NCI-H748 (cell line): ENCODE measurements around the gene CTTN.

Experiments used
- DNase-seq: peaks from one replicate; lab custom pipeline; 2025; ENCODE audit not compliant: unreplicated experiment; lab: John Stamatoyannopoulos, UW

Gene CTTN

DNA sequence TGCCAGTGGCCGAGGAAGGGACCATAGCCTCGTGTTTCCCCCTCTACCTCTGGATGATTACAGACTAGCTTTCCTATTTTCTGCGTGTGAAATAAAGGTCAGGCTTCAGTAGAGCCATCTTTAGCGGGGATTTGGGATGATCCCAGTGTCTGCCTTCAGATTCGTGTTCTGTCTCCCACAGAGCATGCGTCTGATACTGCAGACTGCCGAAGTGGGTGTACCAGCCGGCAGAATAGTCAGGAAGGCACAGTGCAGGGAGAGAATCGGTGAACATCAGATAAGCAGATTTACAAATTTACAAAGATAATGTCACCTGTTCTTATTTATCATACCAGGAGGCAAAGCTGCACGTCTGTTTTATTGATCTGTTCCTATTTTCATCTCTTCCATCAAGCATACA is 11.1 kb downstream of the CTTN start:
- no peak for DNase-seq

DNA sequence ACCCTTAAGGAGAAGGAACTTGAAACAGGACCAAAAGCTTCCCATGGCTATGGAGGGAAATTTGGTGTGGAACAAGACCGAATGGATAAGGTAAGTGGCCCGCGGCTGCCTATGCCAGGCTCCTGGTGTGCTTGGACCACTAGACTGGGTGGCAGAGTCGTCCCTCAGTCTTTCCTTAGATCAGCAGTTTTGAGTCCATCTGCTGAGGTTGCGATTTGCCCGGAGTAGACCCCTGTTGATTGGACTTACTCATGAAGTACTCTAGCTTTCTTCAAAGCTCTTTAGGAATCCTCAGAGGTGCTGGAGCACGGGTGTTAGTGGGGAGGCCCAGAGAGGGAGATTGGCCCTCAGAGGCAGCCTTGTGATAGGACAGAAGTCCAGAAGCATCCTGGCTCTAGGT is 11.5 kb downstream of the CTTN start:
- DNase-seq = no peak

DNA sequence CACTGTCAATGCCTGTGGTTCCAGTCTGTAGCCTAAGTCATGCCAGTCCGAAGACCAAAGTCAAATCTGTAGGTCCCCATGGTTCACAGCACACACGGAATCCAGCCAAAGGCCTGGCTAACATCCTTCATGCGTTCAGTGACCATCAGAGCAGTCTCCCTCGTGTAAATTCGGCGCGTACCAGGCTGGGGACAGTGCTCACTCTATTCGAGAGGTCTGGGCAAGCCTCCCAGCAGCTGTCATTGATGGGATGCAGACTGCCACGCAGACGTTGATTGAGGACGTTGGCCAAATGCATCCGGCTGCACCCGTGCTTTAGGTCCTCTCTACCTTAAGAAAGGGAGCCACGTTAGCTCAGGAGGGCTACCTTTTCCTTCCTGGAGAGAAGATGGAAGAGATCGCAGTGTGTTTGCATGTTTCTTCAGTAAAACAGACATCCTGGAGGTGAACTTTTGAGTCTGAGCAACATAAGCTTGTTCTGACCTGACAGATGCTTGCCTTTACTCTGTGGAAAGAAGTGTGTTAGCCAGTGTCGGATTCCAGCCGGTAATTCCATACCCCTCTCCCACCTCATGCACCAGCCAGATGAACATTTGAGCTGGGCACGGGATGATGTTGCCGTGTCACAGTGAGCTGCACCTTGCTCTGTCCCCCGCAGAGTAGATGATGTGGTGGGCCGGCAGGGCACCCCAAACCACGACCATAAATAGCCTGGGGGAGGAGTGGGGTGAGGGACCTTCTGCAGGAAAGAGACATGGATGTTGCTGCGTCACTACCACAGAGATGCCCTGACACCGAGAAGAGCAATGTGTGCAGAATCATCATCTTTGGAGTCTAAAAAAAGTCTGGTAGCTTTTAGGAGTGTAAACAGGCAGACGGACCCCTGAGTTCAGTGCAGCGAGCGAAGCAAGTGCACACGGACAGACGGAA is 12.2 kb downstream of the CTTN start:
- DNase-seq = no peak

DNA sequence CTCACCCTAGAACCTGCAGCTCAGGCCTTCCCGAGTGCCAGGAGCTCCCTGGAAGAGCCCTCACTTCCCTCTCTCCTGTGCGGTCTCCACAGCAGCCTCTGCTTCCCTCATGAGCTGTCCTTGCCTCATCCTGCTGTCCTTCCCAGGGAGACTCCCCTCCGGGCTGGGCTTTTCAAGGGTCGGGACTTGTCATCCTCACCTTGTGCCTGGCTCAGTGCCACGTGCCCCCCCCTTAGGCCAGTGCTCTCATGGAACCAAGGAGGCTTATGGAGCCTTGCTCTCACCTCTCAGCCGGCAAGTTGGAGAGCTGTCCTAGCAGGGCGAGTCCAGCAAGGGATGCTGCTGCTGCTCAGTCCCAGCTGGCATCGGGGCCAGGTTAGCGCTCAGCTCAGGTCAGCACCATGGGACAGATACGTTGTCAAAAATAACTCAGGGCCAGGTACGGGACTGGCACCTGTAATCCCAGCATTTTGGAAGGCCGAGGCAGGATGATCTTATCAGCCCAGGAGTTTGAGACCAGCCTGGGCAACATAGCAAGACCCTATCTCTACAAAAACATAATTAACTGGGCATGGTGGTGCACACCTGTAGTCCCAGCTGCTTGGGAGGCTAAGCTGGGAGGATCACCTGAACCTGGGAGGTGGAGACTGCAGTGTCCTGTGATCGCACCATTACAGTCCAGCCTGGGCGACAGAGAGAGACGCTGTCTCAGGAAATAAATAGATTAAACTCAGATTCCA is 13.6 kb downstream of the CTTN start:
- DNase-seq = no peak

DNA sequence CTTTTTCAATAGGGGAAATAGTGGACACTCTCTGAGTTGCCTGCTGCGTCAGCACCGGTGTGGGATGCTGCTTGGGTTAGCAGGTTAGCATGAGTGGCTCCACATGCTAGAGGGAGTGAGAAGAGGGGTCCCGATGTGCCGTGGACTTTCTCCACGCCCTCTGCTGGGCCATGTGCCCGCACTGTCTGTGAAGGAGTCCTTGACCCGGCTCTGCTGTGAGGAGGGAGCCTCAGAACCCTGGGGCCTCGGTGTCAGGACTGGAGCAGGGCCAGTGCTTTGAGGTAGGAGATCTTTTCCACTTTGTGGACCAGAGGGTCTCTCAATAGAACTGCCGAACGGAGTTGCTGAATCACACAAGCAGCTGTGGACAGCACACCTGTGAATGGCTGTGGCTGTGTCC is 14.8 kb downstream of the CTTN start:
- DNase-seq = no peak

DNA sequence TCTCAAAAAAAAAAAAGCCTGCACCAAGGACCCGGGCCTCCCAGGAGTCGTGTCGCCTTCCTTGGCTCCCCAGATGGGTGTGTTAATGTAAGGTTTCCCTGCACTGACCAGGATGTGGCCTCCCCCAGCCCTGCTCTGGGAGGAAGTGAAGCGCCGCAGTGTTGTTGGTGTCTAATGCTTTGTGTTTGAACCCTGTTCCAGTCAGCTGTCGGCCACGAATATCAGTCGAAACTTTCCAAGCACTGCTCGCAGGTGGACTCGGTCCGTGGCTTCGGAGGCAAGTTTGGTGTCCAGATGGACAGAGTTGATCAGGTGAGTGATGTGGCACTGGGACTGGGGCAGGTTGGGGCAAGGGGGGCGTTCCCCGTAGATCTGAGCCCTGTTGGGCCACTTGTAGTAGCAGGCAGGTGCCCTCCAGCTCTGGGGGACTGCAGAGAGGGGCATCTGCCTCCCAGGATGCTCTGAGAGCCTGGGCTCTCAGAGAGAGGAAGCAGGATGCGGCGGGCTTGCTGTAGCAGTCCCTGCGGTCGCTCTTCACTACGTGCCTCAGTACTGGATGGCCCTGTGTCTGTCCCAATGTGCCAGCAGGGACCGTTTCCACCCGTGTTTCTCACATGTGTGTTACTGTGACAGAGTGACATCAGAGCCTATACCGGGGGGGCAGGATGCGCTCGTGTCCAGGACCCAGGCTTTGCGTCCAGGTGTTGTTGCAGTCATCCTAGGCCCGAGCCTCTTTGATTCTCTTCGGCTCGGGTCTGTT is 16.2 kb downstream of the CTTN start:
- DNase-seq = no peak

DNA sequence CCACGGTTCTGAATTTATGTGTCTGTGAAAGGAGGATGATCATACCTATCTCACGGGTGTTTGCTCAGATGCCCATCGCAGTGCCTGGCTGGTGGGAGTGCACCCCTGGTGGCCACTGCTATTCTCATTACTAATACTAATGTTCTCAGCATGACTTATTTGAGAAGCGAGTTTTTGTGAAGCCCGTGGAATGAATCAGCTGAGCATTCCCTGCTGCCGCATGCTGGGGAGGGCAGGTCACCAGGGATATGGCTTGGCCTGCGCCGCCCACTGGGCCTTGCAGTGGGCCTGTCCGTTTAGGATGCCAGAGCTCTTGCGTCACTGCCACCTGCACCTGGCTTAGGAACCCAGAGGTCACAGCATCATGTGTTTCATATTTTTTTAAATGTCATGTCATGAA is 16.9 kb downstream of the CTTN start:
- no peak for DNase-seq

DNA sequence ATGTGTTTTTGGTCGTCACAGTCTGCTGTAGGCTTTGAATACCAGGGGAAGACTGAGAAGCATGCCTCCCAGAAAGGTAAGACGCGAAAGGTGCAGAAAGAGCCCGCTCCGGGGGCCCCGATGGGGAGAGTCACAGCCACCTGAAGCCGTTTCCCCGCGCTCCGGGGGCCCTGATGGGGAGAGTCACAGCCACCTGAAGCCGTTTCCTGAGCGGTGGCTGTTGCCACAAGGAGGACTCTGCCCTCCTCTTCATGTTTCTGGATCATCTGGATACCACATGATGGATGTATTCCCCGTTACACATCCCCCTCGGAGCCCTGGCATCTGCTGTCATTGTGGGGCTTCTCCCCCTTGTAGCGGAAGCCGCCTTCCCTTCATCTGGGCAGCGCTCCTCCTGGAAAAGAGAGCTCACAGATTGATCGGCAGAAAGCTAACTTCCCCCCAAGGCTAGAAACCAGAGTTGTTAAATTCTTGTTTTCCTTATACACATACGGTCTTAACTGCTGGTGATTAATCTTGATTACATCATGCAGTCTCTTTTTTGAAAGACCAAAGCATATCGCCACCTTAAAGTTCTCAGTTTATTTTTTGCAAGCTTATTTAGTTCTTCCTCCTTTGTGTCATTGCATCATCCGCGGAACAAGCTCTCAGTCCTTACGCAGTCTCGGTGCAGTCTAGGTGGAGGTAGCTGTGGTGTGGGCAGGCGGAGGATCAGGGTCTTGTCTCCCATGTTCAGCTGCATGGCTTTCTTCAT is 17.5 kb downstream of the CTTN start:
- DNase-seq = no peak

DNA sequence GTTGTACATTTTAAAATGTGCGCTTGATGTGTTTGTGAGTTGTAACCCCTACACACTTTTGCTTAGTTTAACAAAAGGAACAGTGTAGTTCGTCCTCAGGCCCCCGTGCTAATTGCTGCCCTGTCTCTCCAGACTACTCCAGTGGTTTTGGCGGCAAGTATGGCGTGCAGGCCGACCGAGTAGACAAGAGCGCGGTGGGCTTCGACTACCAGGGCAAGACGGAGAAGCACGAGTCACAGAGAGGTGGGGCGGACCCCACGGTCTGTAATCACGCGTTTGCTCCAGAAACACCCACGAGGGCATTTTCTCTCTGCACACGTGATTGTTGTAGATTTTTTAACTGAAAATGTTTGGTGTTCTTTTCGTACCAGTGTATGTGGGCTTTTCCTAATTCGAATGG is 18.6 kb downstream of the CTTN start:
- DNase-seq = no peak

DNA sequence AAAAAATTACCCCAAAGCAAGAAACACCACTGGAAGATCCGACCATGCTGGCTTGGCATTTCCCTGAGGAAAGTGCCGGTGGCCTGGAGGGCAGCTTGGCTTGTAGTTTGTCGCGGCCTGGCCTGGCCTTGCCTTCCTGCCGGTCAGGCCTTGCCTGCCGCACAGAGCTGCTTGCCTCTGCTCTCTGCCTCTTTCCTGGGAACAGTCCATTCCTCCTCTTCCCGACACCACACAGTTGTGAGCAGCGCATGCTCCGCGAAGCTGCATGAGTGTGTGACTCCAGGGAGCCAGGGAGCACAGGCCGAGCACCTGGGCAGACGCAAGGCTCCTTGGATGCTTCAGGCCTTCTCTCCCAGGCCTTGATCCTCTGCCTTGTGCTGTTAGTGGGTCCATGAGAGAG is 19.8 kb downstream of the CTTN start:
- no peak for DNase-seq

DNA sequence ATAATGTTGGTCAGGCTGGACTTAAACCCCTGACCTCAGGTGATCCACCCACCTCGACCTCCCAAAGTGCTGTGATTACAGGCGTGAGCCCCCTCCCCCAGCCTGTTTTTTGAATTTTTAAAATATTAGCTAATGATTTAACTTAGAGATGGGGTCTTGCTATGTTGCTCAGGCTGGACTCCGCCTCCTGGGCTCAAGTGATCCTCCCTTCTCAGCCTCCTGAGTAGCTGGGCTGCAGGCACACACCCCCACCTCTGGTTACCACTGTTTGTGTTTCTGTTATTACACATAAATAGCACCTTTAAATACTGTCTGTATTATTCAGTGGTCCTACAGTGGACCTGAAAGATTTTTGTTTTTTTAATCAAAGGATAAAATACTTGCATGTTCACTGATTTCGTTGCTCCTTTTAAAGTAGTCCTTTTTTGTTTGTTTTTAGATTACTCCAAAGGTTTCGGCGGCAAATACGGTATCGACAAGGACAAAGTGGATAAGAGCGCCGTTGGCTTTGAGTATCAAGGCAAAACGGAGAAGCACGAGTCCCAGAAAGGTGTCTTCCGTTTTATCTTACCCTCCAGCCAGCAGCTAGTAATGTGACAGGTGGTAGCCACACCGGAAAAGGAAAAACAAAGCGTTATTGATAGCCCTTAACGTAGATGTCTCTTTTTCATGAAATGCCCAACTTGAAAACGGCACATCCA is 21.1 kb downstream of the CTTN start:
- DNase-seq = no peak

DNA sequence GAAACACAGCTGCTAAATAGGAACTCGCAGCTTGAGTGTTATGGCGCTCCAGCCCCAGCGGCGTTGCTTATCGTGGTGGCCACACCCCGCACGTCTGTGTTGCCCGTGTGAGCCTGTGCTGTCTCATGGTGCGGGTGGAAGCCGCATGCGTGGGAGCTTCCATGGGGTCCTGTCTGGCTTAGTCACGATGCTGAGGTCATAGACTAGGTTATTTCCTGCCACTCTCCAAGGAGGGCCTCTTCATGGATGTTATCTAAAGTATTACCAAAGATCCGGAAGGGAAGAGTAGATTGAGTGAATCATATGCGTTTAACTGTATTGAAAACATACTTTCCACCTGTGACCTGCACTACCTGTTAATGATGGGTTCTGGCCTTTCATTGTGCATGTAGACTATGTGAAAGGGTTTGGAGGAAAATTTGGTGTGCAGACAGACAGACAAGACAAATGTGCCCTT is 21.7 kb downstream of the CTTN start:
- DNase-seq = no peak

DNA sequence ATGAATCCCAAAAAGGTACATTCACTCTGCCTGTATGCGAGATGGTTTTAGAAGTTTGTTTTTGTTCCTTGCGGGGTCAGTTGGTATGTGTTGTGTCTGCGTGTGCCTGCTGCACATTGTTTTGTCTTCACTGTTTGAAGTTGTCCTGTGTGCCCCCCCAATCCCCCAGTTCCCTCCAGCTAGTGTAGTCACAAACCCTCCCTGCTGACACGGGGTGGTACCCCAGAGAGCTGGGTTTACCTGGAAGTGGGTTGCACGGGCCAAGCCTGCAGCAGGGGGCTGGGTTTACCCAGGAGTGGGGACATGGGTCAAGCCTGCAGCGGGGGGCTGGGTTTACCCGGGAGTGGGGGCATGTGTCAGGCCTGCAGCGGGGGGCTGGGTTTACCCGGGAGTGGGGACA is 22.2 kb downstream of the CTTN start:
- no peak for DNase-seq

DNA sequence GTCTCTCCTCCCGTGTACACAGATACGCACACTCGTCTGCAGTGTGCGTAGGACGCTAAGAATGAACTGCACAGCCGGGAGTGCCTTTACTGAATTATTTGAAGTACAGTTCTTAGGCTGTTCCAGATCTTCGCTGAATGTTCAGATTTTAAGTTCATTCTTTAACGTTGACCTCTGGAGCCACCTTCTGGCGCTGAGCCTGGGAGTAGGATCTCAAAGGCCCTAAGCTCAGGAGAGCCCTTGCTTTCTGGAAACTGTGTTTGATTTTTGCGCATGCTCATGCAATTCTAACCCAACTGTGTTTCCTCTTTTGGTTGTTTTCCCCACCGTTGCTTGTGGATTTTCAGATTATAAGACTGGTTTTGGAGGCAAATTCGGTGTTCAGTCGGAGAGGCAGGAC is 22.8 kb downstream of the CTTN start:
- DNase-seq = no peak

DNA sequence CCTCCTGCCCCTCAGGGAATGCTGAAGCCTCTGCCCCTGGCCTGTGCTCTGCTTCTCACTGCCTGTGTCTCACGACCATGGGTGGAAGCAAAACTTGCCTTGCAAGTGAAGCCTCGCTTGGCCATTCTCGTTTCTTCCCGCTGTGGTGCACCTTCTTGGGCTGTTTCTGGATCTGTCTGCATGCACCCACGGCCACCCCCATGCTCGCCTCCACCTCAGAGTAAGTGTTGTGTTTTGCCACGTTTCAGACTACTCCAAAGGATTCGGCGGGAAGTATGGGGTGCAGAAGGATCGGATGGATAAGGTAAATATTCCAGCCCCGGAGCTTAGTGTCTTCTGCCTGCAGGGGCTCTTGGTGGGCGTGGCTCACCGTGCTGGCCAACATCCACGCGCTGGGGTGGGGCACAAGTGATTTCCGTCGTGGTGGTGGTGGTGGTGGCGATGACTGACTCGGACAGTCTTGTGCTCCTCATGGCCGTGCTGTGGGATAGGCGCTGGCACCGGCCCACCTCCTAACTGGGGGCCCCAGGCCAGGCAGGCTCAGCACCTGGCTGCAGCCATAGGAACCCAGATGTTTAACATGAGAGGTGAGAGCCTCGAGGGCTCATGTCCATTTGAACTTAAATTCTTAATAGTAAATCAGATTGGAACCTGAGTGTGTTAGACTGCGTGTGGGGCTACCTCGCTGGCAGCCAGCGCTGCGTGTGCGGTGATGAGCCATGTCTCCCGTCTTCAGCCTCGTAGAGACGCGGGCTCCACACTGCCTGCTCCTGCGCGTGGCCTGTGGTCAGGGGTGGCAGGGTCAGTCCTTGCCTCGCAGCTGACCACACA is 24.6 kb downstream of the CTTN start:
- DNase-seq = no peak

DNA sequence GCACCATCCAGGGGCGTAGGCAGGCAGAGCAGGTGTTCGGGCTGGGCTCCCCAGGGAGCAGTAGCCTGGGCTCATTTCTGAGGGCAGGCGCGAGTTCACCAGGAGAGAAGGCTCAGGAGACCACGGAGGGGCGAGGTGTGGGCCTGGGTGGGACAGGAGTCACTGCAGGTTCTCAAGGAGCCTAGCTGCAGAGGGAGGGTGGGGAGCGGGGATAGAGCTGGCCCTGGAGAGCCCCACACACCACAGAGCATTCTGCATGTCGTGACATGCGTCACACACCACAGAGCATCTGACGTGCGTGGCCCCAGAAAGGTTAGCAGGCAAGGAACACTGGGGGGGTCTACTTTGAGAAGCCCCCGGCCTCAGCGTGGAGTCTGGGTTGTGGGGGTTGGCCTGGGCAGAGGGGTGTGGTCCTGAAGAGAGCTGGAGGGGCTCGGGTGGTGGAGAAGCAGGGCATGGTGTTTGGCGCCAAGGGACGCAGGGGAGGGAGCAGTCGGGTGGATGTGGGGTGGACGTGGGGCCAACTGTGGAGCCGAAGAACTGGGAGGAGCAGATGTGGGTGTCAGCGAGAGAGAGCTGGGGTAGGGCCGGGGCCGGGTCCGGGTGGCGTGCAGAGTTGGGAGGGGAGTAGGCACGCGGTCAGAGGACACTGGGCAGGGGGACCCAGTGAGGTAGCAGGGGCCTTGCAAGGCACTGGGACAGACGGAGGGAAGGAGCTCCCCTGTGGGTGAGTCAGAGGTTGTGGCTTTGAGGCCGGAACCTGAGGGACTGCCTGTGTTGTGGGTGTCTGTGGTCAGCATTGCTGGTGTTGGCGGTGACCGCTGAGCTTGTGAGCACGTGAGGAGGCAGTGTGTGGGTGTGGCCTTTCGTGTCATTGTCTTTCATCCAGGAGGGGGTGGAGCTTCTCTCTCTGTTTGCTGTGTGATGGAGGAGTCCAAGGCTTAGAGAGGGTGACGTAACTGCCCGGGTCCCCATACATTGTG is 25.5 kb downstream of the CTTN start:
- DNase-seq = no peak

DNA sequence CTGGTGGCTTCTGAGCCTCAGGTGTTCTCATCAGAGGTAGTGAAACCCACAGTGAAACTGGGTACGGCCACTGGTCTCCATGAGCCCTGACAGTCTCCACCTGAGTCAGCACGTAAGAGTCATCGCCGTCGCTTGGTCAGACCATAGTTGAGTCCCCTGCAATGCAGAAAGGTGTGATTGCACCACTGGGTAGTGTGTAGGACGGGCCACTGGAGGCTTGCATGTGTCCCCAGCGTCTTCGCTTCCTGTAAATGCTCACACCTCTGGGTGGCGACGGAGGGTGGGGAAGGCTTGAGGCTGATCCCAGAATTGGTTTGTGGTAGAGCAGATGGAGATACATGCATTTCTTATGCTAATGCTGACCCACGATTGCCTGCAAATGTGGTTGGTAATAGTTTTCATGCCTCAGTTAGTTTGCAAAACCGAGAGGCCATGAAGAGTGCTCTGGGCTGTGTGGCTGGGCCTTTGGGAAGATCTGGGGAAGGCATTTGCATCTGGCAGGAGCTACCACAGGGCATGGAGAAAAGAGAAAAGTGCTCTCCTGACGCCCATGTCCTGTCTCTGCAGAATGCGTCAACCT is 26.5 kb downstream of the CTTN start:
- no peak for DNase-seq

DNA sequence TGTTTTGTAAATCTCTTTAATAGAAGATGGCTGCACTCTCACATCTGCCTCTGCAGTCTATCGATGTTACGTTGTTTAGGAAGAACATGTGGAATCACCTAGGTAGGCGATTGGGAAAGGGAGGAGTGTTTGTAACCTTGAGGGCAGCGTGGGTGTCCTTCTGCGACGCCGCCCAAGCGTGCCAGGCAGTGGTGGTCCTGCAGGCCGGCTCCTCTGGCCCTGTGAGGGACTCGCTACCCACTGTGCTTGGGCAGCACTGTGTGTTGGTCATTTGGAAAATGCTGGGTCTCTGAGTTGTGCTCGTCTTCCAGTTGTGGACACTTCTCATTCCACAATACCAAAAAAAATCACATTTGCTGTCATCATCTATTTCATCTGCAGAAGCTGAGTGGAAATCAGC is 29.1 kb downstream of the CTTN start:
- no peak for DNase-seq
